GM21529 (cell line): Measurements from ENCODE around the gene CNTF.
A peak's percentile ranks its signal among the peaks of the same experiment; 100 is the strongest.
"Not testable (repeated sequence)": the region's sequence is repeated elsewhere in the genome, so short reads cannot be mapped to it uniquely, and the experiment has no call there.

ENCODE experiments used
- ATAC-seq: cut with Tn5 transposase; IDR thresholded peaks from one replicate; pipeline ENCODE4 v1.9.1; 2021; ENCODE audit not compliant: unreplicated experiment

Gene CNTF, protein sequence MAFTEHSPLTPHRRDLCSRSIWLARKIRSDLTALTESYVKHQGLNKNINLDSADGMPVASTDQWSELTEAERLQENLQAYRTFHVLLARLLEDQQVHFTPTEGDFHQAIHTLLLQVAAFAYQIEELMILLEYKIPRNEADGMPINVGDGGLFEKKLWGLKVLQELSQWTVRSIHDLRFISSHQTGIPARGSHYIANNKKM

DNA sequence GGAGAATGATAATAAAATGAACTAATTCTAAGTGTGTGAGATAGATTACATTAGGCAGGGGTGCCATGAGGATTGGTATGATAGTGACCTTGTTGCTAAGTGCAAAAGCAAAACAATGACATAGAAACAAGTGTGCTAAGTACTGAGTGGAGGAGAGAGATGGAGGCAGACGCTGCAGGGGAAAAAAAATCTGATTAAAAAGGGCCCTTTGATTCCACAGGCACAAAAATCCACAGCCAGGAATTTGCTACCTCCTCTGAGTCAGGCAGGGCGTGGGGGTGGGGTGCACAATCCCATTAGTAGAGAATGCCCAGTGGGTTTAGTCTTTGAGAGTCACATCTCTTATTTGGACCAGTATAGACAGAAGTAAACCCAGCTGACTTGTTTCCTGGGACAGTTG lies at the start of gene CNTF:
Gene CNTF, plus strand, starts transcription at position 322 of the 400 bp plus-strand sequence. CDS start 88 bp downstream, outside the sequence.
- no peak for ATAC-seq

DNA sequence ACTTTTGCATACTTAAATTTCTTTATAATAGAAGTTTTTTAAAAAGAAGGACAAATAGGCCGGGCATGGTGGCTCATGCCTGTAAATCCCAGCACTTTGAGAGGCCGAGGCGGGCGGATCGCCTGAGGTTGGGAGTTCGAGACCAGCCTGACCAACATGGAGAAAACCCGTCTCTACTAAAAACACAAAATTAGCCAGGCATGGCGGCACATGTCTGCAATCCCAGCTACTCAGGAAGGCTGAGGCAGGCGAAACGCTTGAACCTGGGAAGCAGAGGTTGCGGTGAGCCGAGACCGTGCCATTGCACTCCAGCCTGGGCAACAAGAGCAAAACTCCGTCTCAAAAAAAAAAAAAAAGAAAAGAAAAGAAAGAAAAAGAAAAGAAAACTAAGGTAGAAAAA lies 49.6 kb upstream of the CNTF start:
- not testable (repeated sequence) for ATAC-seq

- ATAC-seq, result peak; percentile 22
Measured at GRCh38 chr11:58573451-58574104, 48.9 kb upstream of the CNTF start.

GRCh38 chr11:58574881-58575280 lies 47.6 kb upstream of the CNTF start:
- ATAC-seq, result no peak

- no peak for ATAC-seq
Measured at GRCh38 chr11:58575377-58576020, 47.0 kb upstream of the CNTF start, which contains the start of gene LPXN. LPXN (minus strand) TSS chr11:58575856; CDS start chr11:58575772, 84 bp downstream.

DNA sequence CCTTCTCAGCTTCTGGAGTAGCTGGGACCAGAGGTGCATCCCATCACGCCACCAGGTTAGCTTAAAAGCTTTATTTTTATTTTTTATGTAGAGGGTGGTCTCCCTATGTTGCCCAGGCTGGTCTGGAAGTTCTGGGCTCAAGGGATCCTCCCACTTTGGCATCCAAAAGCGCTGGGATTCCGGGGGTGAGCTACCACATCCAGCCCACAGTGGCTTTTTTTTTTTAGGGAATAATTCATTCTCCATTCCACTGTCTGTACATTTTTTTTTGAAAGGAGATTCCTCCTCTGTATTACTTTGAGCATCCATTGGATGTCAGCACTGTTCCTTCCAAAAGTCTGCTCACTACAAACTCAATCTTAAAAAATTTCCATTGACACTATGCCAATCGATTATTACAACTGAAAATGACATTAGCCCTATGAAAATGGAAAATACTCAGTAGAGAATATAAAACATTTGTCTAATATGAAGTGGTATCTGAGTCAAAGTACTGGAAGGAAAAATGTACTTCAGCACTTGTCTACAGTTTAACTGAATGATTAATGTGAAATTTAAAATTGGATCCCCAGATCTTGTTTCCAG lies 45.5 kb upstream of the CNTF start:
- no peak for ATAC-seq

DNA sequence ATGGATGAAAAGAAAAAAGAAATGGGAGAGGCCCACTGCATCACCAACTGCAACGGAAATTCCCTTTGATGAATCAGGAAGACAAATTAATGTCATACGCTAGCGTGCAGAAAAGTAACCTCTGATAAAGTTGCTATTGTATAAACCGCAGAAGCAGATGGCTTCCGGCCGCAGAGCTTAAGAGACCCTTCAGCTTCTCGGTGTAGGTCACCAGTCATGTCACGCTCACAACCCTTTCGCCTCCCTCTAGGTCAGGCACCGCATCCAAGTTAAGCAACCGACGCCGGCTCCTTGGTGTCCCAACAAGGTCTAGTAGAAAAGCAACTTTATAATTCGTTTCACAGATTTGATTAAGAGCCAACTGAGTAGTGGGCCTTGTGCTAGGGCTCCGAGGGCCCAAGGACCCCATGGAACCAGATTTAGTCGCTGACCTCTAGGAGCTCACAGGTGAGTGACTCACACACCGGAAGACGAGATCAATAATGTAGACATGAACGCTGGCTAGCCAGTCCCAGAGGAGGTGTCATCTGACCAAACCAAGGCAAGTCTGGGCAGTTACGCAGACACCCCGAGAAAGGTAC lies 44.8 kb upstream of the CNTF start:
- peak; percentile 47 for ATAC-seq

DNA sequence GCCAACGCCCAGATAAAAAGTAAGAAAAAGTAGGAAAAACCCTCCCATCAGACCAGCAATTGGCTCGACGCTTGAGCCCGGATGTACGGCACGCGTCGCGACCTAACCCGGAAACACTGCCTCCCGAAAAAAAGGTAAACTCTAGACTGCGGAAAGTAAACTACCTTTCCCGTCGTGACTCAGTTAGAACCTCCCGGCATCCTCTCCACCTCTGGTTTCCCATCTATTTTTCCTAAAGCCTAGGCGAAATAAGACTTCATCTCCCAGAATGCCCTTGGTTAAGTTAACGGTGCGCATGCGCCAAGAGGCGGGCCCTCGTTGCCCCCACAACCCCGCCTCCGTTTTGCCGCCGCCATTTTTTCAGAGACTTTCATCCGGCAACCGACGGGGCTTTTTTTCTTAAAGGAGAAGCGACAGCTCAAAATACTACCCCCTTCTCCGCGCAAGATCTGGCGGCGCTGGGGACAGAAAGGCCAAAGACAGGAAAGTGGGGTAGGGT lies 44.3 kb upstream of the CNTF start:
- no peak for ATAC-seq

DNA sequence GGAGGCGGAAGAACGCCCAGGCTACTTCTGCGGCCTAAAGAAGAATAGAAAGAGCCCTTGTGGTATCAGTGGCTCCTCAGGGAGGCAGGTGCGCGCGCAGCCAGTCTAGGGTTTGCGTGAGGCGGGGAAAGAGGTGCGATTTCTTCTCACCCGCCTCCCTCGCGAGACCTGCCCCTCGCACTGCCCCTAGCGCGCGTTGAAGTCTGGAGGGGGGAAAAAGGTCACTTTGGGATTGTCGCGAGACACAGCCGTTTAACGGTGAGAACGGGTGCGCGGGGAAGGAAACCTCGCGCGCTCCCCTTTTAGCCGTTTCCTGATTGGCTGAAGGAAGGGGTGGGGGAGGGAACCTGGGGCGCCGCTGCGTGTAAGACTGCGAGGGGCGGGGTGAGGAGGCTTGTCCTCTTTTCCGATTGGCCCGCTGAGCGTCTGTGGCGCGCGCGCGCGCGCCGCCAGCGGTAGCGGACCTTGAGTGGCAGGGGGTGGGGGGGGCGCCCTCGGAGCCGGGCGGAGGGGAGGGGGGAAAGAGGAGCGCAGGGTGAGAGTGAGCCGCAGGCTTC lies 43.8 kb upstream of the CNTF start, which contains the start of gene ZFP91:
Gene ZFP91, plus strand, starts transcription at position 429 of the 557 bp plus-strand sequence. CDS start 219 bp downstream, outside the sequence.
- ATAC-seq, result peak; percentile 33

DNA sequence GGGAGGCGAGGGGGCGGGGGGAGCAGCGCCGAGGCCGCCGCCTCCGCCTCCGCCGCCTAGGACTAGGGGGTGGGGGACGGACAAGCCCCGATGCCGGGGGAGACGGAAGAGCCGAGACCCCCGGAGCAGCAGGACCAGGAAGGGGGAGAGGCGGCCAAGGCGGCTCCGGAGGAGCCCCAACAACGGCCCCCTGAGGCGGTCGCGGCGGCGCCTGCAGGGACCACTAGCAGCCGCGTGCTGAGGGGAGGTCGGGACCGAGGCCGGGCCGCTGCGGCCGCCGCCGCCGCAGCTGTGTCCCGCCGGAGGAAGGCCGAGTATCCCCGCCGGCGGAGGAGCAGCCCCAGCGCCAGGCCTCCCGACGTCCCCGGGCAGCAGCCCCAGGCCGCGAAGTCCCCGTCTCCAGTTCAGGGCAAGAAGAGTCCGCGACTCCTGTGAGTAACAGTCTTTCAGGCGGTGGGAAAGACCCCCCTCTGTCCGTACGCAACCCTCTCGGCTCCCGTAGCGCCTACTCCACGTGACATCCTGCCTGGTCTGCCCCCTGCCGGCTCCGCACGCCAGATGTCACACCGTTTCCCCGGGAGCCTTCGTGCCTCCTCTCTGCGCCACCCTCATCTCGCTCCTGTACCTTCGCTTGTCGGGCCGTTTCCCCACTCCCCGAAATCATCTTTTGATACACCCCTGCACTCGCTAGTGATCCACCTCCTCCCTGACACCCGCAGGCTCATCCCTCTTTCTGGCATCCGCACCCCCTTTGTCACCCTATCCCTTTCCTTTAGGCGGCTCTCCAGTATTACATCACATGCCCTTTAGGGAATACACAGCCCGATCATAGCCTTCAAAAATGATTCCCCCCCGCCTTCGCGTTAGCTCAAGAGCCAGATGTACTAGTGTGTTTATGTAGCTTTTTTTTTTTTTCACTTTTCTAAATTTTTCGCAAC lies 43.0 kb upstream of the CNTF start:
- peak; percentile 42 for ATAC-seq

GRCh38 chr11:58580311-58580710 lies 42.2 kb upstream of the CNTF start:
- no peak for ATAC-seq

GRCh38 chr11:58582437-58582836 lies 40.0 kb upstream of the CNTF start:
- no peak for ATAC-seq

GRCh38 chr11:58586998-58587397 lies 35.5 kb upstream of the CNTF start:
- ATAC-seq, result no peak

GRCh38 chr11:58591659-58592058 lies 30.8 kb upstream of the CNTF start:
- ATAC-seq, result no peak

- ATAC-seq, result no peak
Measured at GRCh38 chr11:58592760-58593472, 29.5 kb upstream of the CNTF start.

GRCh38 chr11:58594826-58595225 lies 27.6 kb upstream of the CNTF start:
- no peak for ATAC-seq

GRCh38 chr11:58596621-58597020 lies 25.8 kb upstream of the CNTF start:
- ATAC-seq, result no peak

GRCh38 chr11:58597486-58598144 lies 24.9 kb upstream of the CNTF start:
- ATAC-seq, result no peak

DNA sequence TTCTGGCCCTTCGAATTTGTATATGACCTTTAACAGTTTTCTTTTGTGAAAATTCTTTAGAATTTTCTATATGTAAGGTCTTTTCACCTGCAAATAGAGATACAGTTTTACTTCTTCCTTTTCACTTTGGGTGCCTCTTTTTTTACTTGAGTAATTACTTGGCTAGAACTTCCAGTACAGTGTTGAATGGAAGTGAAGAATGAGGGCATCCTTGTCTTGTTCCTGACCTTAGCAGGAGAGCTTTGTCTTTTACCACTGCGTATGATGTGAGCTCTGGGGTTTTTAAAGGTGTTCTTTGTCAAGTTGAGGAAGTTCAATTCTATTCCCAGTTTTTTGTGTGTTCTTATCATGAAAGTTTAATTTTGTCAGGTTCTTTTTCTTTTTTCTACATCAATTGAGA lies 22.0 kb upstream of the CNTF start:
- ATAC-seq, result no peak
